HG02973 (cell line): Measurements from ENCODE around the gene KTI12.
"Not testable (repeated sequence)": the region's sequence is repeated elsewhere in the genome, so short reads cannot be mapped to it uniquely, and the experiment has no call there.

Experiments used
- ATAC-seq: cut with Tn5 transposase; IDR thresholded peaks from one replicate; pipeline ENCODE4 v1.9.1; 2021; ENCODE audit warnings: moderate library complexity; ENCODE audit not compliant: unreplicated experiment

Gene KTI12

DNA sequence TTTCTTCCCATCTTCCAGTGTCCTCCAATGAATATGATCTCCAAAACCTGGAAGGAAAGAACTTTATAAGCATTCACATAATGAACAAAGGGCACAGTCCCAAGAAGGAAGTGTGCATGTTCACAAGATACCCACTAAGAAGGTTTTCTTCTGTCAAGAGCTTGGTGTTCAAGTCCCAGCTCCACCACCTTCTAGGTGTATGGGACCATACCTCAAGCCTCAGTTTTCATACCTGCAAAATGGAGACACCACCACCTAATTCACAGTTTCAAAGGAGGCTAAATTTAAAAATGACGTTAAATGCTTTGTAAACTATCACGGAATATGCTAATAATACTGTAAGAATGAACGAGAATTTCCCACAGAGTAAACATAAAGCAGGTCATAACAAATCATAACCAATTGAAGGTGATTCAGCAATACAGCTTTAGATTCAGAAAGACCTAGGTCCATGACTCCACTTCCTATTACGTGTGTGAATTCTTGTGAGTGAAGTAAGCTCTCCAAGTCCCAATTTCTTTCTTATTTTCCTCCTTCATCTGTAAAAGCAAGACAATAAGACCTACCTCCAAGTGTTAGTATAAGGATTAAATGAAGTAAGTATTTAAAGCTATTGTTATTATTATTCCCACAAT is 8.1 kb upstream of the KTI12 start:
- no peak for ATAC-seq

DNA sequence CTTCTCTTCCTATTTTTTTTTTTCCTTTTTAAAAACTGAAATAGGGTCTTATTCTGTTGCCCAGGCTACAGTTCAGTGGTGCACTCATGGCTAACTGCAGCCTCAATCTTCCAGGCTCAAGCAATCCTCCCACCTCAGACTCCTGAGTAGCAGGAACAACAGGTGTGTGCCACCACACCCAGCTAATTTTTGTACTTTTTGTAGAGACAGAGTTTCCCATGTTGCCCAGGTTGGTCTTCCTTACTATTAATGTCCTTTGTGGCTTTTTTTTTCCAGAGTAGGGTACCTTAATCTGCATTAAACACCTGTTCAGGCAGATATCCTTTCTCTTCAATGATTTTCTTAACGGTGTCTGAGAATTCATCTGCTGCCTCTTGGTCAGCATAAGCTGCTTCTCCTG is 4.3 kb upstream of the KTI12 start:
- ATAC-seq, result no peak

DNA sequence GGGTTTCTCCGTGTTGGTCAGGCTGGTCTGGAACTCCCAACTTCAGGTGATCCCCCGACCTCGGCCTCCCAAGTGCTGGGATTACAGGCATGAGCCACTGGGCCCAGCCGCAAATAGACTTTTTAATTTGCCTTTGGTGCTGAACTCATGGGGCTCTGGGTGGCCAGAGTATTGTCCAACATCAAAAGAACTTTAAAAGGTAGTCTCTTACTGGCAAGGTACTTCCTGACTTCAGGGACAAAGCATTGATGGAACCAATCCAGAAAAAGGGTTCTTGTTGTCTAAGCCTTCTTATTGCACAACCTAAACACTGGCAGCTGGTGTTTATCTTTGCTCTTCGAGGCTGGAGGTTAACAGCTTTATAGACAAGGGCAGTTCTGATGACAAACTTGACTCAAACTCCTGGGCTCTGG is 3.8 kb upstream of the KTI12 start:
- ATAC-seq, result no peak

DNA sequence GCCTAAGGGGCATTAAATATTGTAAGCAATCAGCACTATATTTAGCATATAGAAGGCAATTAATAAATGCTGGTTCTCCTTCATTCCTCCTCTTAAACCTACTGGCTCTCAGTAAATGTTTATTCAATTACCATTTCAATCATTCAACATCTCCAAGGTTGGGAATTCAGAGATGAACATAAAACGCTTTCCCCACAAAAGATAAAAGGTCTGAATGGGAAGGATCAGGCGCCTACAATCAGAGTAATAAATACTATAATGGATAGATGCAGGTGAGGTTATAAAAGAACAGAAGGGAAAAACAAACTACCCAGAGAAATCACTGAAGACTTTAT is 407 bp upstream of the KTI12 start:
- no peak for ATAC-seq

DNA sequence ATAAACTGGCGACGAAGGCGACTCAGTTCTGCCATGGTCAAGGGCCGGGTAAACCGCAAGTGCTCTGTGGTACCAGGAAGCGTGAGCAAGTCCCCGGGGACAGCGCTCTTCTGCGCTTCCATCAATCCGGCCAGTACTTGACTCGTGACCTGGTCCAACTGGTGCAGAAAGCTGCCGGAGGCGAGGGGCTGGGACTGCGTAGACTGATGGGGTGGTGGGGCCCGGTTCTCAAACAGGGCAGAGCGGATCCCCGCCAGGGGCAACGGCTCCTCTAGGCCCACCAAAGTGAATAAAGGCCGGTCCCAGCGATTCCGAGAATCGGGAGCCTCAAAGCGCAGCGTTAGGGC is 852 bp downstream of the KTI12 start:
- no peak for ATAC-seq

DNA sequence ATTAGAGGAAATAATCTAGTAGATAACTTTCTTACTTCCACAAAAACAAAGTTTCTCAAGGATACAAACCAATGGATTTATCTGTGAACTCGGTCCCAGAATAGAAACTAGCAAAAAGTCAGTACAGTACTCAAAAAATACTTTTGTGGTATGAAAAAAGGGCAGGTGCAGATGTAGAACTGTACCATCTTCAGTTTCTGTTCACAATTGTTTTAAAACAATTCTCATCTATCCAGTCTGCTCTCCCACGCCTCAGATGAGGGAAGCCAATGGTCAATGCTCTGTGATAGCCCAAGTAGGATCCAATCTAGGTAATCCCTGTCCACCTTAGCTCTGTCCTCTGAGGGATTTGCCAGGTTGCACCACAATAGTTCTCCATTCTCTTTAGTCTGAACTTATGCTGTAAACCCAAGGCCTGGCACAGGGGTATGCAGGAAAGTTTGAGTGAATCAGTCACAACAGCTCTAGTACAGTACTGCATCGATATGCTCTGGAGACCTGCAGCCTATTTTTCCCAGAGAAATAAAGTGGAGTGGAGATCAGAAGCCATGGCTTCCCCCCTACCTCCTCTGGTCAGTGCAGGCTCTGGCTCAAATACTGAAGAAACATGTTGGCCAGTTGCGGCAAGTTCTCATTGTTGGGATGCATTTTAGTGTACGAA is 1.4 kb downstream of the KTI12 start:
- ATAC-seq, result peak; percentile 40

DNA sequence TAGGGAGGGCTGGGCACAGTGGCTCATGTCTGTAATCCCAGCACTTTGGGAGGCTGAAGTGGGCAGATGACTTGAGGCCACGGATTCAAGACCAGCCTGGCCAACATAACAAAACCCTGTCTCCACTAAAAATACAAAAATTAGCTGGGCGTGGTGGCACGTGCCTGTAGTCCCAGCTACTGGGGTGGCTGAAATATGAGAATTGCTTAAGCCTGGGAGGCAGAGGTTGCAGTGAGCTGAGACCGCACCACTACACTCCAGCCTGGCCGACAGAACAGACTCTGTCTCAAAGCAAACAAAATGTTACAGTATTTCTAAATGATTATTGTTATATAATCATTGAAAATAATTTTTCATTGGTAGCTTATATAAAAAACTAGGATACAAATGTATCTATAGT is 4.8 kb downstream of the KTI12 start:
- not testable (repeated sequence) for ATAC-seq

DNA sequence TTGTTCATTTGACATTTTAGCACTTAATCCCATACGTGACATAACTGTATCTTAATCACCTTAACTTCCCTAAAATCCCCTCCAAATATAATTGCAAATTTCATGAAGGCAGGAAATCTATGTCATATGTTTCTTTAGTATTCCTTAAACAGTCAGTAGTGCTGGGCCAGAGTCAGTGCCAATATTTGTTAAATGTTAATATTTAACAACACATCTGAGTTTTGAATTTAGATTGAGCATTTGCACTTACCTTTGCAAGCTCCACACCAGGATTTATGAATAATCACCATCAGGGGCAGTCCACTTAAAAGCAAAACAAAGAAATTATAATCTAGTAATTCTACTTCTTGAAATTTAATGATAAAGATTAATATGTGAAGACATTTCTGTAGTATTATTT is 5.3 kb downstream of the KTI12 start:
- ATAC-seq, result no peak

DNA sequence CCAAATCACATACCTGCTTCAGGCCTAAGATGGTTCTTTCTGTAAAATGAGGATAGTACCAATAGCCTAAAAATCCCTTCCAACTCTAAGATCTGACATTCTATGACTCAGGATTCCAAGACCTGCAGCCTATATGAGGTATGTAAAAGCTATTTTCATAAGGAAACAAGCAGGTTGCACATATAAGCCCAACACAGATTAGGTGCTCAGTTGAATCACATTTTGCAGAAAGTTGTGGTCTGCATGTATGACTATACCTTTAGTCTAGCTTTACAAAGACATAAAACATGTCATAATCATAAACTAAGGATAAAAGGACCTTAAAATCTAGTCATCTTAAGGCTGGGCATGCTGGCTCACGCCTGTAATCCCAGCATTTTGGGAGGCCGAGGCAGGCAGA is 7.3 kb downstream of the KTI12 start:
- ATAC-seq, result no peak

DNA sequence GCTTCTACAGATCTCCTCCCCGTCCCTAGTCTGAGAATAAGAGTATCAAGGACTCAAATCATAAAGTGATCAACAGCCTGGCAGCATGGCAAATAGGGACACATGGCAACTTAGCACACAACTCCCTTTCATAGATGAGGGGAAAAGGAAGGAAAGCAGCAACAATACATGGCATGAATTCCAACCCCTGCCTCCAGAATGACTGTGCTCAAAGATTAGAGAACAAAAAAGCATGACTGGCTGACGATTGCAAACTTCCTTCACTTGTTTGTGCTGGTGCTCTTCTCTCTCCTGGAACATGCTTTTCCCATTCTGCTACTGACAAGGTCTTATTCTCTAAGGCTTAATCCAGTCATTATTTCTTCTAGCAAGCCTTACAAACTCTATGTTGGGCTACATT is 11.5 kb downstream of the KTI12 start:
- ATAC-seq, result no peak

DNA sequence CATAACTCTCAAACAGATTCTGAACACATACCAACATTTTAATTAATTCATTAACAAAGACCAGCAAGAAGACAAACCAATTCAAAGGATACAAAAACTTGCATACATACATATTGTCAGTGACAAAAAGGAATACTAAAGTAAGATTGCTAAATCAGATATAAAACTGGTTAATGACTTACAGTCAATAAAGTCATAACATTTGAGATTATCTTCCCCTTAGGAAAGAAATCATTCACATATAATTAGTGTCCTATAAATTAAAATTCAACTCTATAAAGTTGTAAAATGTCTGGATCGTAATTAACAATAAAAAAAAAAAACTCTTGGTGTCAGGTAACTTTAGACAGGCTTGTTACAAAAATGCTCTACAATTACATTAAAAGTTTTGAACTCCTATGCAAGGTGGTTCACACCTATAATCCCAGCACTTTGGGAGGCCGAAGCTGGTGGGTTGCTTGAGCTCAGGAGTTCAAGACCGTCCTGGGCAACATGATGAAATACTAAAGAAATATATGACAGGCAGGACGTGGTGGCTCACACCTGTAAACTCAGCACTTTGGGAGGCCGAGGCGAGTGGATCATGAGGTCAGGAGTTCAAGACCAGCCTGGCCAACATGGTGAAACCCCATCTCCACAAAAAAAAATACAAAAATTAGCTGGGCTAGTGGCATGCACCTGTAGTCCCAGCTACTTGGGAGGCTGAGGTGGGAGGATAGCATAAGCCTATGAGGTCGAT is 25.4 kb downstream of the KTI12 start:
- no peak for ATAC-seq

DNA sequence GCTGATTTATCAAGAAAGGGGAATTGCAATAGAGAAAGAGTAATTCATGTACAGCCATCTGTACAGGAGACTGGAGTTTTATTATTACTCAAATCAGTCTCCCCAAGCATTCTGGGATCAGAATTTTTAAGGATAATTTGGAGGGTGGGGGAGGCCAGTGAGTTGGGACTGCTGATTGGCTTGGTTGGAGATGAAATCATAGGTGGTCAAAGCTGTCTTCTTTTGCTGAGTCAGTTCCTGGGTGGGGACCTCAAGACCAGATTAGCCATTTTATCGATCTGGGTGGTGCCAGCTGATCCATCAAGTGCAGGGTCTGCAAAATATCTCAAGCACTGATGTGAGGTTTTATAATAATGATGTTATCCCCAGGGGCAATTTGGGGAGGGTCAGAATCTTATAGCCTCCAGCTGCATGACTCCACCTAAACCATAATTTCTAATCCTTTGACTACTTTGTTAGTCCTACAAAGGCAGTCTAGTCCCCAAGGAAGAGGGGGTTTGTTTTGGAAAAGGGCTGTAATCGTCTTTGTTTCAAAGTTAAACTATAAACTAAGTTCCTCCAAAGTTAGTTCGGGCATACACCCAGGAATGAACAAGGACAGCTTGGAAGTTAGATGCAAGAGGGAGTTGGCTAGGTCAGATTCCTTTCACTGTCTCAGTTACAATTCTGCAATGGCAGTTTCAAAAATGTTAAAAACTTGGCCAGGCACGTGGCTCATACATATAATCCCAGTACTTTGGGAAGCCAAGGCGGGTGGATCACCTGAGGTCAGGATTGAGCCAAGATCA is 26.2 kb downstream of the KTI12 start:
- ATAC-seq, result no peak

DNA sequence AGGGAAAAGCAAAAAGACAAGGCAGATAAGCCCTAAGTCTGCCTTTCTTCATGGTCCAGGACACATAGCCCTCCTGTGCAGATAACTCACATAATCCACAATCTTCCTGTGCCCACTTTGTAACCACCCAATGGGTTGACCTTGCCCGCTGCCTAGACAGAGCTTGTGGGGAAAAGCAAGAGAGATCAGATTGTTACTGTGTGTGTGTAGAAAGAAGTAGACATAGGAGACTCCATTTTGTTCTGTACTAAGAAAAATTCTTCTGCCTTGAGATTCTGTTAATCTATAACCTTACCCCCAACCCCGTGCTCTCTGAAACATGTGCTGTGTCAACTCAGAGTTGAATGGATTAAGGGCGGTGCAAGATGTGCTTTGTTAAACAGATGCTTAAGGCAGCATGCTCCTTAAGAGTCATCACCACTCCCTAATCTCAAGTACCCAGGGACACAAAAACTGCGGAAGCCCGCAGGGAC is 27.5 kb downstream of the KTI12 start:
- not testable (repeated sequence) for ATAC-seq

DNA sequence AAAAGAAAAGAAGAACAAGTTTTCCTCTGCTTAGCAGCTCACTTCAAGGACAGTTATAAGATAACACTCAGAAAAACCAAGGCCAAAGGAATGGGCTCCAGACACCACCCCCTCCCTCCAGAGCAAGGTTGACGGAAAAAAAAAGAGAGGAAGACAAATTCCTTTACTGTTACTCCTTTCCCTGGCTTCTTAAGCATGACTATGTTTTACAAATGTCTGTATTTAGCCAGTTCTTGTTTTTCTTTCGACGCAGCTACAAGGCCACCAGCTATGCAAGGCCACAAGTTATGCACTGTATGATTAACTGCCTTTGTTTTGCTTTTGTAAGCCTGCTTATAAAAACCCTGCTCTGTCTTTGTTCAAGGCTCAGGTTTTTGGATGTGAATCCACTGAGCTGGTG is 28.1 kb downstream of the KTI12 start:
- ATAC-seq, result not testable (repeated sequence)

DNA sequence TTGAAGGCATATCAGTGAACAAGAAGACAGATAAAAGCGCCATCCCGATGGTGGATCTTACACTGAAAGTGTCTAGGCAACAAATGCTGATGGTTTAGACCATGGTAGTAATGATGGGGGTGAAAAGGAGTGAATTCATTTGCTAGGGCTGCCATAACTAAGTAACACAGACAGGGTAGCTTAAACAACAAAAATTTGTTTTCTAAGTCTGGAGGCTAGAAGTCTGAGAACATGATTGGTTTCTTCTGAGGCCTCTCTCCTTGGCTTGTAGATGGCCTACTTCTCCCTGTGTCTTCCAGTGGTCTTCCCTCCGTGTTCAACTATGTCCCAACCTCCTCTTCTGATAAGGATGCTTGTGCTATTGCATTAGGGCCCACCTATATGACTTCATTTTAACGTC is 29.7 kb downstream of the KTI12 start:
- no peak for ATAC-seq

DNA sequence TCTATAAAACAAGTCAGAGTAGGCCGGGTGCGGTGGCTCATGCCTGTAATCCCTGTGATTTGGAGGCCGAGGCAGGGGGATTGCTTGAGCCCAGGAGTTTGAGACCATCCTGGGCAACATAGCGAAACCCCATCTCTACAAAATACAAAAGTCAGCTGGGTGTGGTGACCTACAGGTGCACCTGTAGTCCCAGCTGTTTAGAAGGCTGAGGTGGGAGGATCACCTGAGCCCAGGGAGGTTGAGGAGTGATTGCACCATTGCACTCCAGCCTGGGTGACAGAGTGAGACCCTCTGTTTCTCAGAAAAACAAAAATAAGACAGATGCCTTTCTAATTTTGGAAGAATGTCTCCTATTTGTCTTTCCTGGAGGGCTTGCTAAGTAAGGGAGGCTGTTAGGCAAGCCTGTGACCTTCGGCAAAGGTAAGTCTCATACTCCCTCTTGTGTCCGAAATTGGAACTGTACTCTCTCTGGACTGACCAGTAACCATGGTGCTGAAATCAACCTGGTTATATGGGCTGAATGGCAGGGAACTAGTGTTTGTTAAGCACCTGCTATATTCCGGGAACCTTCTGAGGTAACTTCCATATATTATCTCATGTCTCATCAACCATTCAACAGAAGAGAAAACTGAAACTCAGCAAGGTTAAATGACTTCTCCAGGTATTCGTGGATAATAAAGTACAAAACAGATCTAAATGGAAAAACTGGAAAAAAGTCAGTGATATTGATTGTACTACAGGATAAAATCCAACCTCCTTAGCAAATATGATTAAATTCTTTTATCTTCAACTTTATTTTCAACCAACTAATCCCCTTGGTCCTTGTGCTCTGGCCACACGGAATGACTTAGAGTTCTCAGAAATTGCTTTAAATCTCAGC is 31.3 kb downstream of the KTI12 start:
- peak; percentile 83 for ATAC-seq

DNA sequence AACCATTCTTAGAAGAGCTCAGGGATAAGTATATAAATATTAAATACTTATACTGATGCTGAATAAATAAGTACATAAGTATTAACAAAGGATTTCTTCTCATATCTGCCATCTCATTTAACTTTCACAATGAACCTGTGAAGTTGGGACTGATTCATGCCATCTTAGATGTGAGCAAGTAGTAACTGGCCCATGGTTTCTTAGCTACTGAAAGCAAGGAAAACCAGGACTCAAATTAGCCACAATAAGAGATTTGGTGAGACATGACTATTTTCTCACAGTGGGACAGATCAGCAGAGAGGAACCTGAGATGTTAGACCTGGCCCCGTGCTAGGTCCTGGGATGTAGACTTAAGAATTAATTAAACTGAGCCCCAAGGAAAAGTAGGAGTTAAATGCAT is 34.9 kb downstream of the KTI12 start:
- ATAC-seq, result no peak

DNA sequence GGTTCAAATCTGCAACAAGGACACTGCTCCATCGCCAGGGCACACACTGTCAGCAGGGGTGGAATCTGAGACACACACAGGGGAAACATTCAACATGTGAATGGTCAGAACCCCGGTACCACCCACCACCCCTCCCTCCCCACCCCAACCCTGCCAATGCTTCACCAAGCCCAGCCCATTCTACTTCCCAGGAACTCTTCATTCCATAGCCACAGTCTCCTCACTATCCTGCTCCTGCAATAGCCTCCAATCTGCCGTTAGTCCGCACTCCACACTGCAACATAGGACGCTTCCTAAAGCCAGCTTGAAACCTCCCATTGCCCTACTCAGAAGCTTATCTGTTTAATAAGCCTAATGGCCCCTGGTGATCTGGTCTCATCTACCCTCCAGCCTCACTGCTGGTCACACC is 35.6 kb downstream of the KTI12 start:
- ATAC-seq, result no peak

DNA sequence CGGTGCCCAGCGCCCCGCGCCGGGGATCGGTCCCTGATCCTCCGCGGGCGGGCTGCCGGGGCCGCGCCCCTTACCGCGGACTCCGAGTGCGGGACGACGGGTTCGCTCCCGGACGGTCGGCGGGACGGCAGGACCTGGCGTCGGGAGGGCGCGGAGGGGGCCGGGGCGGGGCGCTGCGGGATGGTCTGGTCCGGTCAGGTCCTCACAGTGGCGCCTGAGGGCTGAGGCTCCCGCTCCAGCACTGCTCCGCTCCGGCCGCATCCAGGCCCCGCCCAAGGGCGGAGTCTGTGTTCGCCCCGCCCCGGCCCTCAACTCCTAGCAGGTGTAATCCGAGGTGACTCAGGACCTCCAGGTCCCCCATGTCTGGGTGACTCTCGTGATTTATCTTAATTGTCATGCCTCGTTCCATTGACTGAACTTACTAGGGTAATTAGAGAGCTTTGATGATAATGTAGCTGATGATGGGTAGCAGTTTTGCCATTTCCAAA is 43.1 kb downstream of the KTI12 start, which contains the start of gene RAB3B:
TSS of gene RAB3B (minus strand) at position 223 of the 488 bp plus-strand sequence. CDS start 13,583 bp downstream, outside the sequence.
- ATAC-seq, result peak; percentile 63
